Activated naive CD4-positive, alpha-beta T cell treated with anti-CD3 and anti-CD28 coated beads, Interleukin-2, amount 50 U/mL, for 16 hours (primary cell): ENCODE results near the gene MYLK.

ENCODE experiments used
- DNase-seq: peaks from one replicate; pipeline ENCODE4 v3.0.0-alpha.2; 2020

Gene MYLK

DNA sequence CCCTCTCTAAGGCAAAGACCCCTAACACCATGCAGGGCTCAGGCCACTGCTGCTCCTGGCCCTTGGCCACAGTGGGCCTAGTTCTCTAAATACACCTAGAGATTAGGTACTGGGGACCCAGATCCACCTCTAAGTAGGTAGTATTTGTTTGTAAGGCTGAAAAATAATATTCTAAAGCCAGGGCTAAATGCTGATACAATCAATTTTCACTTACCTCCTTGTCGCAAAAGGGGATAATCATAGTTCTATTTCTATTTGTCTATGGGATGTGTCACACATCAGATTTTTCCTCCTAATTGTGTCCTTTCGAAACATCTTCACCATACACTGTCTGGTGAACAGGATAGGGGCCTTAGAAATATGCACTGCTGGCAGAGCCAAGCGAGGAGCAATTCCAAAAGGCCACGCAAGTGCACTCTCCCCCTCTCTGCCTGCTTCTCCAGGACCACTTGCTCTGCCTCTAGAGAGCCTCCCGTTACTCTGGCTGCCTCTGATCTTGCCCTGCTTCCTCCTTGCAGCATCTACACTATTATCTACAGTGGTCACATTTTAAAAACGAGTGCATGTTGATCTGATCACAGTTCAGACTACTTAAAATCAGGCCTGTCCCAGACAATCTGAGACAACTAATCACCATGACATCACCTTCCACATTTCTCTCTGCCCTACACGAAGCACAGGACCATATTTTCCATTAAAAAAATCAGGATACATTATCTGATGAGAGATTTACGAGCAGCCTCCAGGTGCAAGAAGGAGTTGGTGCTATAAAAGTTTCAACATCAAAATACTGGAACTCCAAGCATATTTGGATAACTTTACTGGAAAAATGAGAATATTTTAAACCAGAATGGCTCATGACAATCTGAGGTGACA is 115.4 kb downstream of the MYLK start:
- no peak for DNase-seq

DNA sequence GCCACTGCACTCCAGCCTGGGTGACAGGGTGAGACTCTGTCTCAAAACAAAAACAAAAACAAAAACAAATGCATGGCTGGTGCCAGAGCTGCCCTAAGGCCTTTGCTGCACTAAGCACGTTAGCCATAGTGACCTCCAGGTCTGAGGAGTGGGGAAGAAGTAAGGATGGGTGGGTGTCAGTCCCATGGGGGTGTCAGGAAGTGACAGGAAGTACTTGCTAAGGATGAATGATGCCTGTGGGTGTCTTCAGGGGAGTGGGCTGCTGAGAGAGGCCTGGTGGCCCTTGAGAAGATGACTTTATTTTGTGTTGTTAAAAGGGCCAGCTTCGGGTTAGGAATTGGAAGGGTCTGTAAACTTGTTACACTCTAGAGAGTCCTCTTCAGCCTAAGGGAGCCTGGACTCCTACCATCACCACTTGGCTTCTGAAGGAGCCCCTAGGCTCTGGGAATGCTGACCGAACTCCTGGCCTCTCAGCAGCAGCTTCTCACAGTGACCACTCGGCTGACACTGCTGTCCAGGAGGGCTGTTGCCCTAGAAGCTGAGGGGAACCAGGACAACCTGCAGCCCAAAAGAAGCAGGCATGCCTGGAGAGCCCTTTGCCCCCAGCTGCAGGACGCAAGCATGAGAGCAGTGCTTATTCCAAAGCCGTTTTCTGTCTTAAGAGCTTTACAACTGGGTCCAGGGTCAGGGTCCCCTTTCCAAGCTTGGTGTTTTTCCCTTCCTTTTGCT is 116.4 kb downstream of the MYLK start:
- no peak for DNase-seq

DNA sequence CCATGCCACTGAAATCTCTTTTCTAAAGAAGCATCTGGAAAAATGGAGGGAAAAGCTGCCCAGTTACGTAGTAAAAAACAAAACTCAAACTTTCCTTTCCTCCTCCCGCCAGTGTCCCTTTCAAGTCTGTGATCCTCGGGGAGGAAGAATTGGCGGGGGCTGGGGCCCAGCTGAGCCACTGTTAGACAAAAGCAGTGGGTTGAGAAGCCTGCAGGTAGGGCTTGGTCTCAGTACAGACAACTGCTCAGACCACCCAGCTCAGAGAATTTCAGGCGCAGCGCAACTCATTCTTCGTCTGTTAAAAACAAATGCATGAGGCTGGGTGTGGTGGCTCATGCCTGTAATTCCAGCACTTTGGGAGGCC is 117.1 kb downstream of the MYLK start:
- DNase-seq: no peak

DNA sequence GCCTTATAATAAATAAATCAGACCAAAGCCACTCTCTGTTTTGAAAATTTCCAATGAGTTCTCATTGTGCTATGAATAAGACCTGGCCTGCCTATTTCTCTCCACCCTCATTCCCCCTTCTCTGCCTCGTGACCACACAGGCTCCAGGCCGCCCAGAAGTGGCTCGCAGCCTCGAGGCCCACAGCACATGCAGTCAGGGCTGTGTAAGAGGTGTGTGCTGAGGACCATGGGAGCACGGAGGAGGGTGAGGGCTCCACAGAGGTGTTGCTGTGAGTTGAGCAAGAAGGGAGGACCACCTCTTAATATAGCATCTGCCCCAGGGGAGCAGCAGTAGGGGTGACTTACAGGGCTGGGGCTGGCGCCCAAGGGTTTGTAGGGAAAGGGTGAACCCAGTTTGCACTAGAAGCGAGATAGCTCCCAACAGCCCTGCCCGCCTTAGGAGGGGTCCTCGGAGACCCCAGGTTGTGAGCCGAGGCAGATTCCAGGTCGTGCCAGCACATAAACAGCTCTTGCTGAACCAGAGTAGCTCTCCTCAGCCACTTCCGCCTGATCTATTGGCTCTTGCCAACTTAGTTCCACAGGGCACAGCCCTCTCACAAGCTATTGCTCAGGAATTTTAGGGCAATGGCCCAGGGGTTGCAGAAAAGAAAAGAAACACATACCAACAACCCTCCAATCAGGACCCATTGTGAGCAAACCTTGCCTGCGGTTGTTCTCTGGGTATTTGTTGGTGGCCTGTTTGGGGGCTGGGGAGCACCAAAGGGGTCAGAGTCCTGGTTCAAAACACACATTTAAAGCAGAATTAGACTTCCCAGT is 117.7 kb downstream of the MYLK start:
- DNase-seq: no peak

DNA sequence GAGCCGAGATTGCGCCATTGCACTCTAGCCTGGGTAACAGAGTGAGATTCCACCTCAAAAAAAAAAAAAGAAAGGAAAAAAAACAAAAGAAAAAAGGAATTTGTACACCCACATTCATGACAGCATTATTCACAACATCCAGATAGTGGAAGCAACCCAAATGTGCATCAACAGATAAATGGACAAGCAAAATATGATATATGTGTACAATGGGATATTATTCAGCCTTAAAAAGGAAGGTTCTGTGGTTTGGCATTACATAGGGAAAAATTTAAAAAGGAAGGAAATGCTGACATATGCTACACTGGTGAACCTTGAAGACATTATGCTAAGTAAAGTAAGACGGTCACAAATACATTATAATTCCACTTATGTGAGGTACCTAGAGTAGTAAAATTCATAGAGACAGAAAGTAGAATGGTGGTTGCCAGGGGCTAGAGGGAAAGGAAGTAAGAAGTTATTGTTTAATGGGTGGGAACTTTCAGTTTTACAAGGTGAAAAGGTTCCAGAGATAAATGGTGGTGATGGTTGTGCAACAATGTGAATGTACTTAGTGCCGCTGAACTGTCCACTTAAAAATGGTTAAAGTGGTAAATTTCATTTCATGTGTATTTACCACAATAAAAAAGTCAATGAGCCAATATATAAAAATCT is 118.5 kb downstream of the MYLK start:
- DNase-seq: no peak

DNA sequence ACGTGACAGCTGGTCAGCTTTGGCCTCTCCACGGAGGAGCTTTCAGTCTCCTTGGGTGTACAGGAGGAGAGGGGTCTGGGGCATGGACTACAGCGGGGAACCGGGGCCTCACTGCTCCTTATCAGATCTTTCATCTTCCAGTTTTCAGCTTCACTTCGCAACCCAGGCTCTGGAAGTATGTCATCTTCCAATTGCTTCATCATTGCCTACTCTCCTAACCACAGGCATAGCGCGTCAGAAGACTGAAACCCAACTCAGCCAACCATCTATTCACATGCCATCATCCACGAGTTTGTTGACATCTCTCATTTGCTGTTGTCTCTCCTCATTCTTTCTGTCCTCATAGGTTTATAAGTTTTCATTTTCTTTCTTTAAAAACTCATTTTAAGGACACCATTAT is 119.5 kb downstream of the MYLK start:
- DNase-seq: no peak

DNA sequence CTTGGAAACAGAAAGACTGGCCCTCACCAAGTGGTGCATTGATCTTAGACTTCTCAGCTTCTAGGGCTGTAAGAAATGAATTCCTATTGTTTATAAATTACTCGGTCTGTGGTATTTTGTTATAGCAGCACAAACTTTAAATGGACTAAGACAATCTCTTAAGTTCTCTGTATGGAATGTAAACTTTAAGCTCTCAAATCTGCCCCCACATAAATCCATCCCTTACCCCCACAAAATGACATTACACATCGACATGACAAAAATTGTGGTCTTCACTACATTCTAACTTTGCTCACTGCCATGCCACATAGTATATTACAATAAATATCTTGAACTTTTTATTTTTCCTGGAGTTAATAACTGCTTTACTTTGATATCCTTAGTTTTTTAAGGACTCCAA is 121.3 kb downstream of the MYLK start:
- no peak for DNase-seq

DNA sequence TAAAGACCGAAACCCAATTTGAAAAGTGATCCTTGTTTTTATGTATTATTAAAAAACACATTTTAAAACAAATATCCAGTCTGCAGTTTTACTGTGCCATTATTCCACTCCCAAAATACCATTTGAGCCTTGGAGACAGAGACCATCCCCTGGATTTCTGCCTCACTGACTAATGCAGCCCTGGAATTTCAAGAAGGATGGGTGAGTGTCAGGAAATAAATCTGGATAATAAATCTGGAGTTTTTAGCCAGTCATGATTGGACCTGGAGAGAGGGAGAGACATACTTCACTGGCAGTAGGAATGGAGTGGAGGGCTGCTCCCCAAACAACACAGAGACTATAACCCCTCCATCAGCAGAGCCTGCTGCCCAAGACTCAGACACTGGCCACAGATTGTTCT is 123.3 kb downstream of the MYLK start:
- DNase-seq: no peak

DNA sequence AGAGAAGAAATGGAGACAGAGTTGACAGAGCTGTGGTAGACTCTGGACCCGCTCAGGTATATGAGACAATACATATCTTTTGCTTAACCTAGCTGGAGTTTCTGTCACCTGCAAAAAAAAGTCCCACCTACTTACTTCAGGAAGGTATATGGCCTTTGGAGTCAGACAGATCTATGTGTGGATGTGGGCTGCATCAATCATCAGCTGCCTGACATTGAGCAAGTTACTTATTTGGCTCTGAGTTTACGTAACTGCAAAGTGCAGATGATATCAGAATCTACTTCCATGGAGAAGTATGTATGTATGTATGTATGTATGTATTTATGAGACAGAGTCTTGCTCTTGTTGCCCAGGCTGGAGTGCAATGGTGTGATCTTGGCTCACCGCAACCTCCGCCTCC is 124.3 kb downstream of the MYLK start:
- DNase-seq: no peak

DNA sequence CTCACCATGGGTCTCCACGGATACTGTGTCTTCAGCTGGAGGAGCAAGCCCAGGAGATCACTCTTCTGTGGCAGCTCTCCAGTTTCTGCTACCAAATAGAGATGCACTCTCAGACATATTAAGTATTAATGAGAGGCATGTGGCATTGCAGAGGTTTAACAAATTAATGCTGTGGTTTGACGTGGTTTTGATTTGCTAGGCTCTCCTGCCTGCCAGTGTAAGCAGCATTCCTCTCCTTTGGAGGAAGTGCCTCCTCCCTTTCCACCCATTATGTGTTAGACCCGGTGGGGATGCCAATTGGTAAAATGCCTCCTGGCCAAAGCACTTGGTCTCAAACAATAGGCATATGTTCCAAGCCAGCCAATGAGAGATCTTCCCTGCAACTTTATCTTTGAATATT is 124.8 kb downstream of the MYLK start:
- DNase-seq: no peak

DNA sequence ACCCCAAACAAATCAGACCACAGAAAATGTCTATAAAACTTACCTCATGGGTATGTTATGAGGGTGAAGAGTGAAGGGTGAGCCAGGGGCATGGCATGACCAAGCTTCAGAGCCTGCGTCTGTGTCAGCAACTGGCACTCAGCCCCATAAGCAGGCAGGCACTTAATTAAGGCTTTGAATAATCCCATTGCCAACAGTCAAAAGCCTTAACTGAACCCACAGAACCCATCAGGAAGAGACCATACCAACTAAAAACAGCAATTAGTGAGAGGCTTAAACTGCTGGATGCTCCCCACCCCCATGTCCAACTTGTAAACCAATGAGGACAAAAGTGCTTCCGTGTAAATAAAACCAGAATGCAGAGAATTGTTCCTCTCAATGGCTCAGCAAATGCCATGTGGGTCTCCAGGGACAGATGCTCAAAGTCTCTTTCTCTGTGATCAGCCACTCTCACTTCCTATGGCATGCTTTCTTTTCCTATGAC is 126.0 kb downstream of the MYLK start:
- DNase-seq: no peak

DNA sequence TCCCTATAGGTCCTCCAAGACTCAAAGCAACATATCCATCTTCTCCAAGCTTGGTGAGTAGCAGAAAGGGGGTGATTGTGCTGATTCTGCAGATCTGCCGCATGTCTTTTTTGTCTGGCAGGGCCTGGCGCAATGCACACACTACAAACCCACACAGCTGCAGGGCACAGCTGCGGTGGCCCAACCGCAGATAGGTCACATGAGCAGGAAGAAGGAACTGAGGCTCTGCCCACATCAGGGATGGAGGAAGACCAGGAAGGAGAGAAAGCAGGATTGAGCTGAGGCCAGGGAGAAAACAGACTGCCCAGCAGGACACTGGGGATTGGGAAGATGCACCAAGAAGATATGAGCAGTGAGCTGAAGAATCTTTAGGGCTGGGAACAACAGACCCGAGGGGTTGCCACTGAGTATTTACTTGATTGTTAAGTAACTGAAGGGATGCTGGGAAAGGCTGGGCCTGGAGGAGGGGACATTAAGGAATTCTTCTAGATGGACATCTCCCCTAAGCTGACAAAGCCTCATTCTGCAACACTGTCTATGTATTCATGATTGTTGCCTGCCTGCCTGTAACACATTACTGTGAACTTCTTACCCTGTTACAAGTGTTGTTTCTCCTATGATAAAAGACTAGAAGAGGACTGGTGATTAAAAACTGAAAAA is 126.7 kb downstream of the MYLK start:
- DNase-seq: no peak

DNA sequence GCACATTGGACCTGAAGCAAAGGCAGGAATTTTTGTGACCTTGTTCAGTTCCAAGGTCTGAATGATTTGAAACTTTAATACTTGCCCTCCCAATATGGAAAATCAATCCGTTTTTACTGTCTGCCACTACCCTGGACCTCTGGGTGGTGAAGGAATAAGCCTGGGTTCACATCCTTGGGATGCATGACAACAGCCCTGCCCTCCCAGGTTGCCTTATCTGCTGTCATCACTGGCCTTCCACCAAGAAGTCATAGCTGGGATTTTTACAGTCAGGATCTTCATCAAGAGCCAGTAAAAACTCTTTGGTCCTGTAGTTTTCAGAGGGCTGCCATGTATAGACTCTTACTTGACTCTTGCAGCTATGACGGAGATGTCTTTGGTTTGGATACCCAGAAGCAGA is 128.6 kb downstream of the MYLK start:
- no peak for DNase-seq

DNA sequence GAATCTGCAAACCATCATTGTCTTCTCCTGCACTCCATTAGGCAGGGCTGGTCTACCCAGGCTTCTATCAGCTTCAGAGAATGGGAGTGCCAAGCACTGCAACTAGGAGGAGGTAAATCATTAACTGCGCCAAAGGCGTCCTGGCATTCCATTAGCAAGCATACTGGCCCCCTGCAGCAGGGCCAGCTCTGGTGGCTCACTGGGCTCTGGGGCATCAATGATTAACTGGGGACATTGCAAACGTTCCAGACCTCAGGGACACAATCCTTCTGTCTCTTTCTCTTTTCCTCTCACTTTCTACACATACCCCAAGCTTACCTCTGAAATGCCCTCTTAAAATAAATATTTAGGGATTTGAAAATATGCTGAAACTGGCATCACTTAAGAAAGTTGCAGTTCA is 129.0 kb downstream of the MYLK start:
- DNase-seq: no peak

DNA sequence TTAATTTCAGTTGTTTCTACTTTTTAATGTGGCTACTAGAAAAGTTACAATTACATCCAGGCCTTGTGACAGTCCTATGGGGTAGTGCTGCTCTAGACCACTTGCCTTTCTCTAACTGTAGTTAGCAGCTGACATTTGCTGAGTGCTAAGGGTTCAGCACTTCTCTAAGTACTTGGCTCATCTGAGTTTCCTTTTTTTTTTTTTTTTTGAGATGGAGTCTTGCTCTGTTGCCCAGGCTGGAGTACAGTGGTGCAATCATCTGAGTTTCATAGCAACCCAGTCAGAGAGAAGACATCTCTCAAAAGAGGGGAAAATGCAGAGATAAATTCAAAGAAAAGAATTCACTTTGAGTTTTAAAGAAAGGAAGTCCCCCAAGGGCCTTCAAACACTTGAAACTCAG is 130.8 kb downstream of the MYLK start:
- no peak for DNase-seq

DNA sequence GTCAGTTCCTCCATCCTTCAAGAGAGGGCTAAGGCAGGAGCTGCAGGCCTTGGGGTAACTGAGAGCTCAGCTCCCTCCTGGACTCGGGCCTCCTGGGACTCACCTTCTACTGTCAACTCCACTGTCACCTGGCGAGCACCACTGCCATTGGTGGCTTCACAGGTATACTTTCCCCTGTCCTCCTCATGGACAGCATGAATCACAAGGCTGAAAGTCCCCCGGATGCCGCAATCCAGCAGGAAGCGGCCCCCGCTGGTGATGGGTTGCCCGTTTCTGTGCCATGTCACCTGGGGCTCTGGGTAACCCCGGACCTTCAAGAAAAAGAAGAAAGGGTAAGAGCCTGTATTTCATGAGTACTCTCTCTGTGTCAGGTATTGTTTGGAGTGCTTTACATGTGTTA is 131.9 kb downstream of the MYLK start:
- DNase-seq: no peak

DNA sequence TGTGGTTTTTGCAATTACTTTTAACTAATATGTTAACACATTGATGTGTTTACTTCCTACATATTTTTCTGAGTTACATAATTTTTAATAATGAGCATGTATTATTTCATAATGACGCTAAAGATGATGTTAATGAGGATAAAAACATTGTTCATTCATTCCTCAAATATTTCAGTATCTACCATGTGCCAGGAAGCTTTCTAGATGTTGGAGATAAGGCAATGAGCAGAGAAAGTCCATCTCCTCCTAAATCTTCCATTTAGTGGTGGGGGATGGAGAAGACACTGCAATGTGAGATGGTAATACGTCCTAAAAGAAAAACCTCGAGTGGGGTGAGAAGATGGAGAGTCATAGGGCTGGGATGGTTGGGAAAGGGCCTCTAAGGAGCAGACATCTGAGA is 132.7 kb downstream of the MYLK start:
- DNase-seq: no peak

DNA sequence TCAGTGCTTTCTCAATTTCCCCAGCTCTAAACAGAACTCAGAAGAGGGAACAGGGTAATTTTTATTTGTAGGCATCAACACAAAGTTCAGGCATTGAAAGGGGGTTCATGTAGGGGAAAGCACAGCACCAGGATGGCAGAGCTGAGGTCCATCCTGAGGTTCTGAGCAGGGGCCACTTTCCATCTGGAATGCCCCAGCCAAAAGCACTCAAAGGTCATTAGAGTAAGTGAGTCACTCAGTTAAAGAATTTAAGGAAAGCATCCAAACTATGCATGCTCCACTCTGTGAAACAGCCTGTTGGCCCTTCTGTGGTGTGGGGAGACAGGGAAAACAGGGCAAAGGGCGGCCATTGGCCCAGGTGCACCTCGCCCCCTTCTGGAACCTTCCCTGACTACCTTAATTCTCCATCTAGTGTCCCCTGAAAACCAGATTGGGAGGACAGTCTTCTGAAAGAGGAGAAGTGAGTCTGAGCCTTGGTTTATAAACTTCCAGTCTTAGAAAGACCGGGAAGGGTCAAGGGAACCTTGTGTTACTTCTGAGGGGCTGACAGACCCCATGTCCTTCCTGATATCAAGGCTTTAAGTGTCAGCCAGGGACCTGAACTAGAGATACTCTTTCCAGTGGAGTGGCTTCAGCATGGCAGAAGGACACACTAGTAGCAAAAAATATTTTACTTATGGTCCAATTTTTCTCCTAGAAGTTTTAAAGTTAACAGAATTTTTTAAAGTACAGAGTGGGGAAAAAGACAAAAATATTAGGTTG is 133.3 kb downstream of the MYLK start:
- DNase-seq: no peak

DNA sequence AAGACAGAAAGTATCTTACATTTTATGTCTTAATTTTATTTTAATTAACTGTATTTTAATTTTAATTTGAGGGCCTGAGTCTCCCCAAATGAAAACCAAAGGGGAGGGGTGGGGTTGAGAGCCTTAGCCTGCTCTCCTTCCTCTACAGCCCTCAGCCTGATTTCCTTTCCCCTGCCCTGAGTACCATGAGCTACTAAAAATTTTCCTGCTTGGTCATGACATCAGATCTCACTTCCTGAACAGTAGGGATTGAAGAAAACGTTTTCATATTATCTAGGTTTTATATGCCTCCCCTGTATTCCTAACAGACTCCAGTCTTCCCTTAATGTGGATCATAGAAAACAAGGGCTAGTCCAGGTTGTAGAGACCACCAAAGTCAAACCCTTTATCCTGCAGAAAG is 133.9 kb downstream of the MYLK start:
- no peak for DNase-seq

DNA sequence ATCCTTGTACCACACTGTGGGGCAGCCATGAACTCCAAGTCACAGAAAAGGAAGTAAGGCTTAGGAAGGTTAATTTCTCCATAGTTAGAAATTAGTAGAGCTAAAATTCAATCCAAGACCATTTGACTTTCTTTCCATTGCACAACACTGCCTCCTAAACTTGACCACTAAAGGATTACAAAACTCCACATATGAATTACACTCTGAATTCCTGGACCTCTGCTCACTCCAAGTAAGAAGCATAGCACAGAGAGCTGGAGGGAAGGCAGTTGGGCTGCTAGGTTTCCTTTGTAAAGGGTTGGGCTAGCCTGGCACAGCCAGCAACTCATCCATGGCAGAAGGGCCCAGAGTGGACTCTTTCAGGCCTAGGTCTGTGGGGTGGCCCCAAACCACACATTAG is 134.4 kb downstream of the MYLK start:
- no peak for DNase-seq

DNA sequence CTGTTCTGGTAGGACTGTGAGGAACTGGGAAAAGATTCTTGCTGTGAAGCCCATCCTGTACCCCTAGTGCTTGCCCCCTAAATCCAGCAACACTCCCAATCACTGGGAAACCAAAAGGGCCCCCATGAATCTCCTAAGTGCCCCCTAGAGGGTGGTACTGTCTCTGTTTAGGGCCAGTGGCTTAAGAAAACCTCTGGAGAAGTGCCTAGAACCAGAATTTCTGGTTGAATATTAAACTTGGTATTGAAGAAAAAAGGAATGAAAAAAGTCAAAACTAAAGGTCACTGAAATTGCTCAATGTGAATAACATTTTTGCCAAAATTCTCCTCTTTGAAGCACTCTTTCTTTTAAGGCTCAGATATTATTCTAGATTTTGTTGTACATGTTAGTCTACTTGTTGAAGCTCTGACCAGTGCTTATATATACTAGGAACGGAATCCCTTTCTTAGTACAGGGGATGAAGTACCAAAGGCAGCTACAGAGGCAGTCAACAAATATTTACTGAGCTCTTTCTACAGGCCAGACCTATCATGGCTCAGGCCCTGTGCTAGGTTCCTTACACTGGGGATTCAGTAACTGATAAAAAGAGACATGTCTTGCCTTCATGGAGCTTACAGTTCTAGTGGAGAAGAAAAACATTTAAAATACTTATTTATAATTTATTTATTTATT is 138.8 kb downstream of the MYLK start:
- no peak for DNase-seq
